ENCODE data around the gene SLU7.
A peak's percentile ranks its signal among the peaks of the same experiment; 100 is the strongest.
"Not testable (repeated sequence)": the region's sequence is repeated elsewhere in the genome, so short reads cannot be mapped to it uniquely, and the experiment has no call there.

Gene SLU7

DNA sequence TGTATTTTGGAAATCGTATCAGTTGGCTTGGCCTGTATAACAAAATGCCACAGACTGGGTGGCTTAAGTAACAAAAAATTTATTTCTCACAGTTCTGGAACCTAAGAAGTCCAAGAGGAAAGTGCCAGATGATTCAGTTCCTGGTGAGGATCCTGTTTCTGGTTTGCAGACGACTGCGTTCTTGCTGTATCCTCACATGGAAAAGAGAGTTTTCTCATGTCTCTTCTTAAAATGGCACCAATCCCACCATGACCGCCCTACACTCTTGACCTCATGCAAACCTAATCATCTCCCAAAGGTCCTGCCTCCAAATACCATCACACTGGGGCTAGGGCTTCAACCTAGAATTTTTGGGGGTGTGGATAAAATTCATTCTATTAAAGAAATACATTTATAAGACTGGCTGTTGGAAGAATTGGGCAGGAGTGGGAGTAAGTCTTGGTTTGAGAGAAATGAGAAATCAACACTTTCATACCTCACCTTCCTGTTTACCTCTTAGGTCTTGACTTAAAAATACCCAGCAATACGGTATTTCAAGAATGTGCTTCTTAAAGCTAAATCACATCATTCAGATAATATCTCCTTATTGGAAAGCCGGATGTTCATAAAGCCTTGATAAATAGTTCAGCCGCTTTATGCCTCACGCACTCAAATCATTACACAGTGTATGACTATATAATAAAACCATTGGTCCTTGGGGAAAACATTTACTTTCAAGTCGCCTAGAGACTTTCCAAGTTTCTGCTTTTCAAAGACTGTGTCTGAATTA, 31.5 kb upstream of the SLU7 start:
- DNase-seq, result no peak

DNA sequence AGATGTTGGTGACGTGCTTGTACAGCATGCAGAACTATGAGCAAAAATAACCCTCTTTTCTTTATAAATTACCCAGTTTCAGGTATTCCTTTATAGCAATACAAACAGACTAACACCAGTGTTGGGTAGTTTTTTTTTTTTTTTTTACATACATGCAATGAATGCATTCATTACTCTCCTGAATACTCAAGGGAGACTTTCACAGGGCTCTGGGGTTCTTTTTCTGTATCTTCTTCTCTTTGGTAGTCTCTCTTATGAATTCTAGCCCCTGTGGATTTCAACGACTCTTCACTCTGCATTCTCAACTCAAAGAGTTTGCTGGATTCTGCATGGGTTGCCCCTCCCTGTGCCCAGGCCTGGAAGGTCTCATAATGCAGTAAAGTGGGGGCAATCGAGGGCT, 30.6 kb upstream of the SLU7 start:
- DNase-seq, result no peak

DNA sequence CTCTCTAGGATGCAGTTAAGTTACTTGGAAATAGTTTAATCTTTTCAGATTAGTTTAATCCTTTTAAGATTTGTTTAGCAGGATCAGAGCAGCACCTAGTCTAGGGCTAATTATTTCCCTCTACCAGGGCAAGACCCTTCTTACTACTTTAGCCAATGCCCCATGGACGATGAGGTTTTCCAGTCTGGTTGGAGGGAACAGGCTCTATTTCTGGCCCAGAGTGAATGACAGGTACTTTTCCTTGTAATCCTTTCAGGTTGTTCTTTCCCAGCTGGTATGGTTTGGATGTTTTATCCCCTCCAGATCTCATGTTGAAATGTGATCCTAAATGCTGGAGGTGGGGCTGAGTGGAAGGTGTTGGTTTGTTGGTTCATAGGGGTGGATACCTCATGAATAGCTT, 30.0 kb upstream of the SLU7 start:
- DNase-seq, result no peak

DNA sequence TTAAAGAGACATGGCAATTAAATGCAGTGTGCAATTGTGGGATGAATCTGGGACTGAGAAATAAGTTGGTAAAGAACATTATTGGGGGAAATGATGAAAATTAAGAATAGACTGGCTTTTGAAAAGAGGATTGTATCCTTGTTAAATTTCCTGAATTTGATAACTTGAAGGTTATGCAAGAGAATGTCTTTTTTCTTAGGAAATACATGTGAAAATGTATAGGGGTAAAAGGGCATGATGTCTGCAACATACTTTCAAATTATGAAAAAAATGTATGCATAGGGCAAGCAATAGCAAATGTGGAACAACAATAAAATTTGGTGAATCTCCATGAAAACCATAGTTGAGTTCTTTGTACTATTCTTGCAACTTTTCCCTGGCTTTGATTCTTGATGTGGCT, 26.9 kb upstream of the SLU7 start:
- DNase-seq, result no peak

DNA sequence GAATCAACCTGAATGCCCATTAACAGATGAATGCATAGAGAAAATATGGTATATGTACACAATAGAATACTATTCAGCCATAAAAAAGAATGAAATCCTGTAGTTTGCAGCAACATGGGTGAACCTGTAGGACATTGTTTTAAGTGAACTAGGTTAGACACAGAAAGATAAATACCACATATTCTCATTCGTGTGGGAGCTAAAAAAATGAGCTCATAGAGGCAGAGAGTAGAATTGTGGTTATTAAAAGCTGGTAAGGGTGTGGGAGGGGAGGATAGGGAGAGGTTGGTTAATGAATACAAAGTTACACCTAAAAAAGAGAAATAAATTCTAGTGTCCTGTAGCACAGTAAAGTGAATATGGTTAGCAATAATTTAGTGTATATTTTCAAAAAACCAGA, 26.3 kb upstream of the SLU7 start:
- DNase-seq, result no peak

DNA sequence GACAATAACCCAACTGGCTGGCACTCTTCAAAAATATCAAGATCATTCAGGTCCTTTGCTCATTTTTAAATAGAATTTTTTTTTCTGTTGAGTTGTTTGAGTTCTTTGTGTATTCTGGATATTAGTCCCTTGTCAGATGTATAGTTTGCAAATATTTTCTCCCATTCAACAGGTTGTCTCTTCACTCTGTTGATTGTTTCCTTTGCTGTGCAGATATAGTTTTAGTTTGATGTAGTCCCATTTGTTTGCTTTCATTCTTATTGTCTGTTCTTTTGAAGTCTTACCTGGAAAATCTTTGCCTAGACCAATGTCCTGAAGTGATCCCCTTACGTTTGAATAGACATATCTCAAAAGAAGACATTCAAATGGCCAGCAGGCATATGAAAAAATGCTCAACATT, 25.5 kb upstream of the SLU7 start:
- no peak for DNase-seq

DNA sequence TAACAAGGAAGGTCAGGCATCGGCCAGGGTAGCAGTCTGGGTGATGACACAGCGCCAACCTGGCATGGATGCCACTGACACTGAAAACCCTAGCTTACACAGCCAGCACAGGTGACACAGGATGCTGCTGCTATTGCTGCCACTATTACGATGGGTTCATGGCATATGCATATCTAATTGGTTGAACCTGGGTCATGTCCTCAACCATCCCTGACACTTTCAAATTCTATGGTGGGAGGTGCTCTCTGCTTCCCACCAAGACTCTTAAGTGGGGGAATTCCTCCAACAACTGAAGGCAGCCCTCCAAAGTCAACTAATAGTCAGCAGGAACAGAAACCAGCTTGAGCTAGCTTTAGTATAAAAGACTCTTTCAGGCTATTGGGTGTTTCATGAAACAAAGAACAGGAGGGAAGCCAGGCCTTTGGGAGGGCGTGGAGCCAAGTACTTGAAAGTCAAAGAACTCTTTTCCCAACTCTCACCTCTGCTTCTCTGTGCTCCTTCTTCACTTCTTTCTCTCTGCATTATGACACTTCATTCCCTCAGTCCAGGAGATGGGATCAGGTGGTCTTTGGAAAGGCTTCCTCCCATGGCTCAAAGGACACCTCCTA, 24.0 kb upstream of the SLU7 start:
- no peak for DNase-seq

DNA sequence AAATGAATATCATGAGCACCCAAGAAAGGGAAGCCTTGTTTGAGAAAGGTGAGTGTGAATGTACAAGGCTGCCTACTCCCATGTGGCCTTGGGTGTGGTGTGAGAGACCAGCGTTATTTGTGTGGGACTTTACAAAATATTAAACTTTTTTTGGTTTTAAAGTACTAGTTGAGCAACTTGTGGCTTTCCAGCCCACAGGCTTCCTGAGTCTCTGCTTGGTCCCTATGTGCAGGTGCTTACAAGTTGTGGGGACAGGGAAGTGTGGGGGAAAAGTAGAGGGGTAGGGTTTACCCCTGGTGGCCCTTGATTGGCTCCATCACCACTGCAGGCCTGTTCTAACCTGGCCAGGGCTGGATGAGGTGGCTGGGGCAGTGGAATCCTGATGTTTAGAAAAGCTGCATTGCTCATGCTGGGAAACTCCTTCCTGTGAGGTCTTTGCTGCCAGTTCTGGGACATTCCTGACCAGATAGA, 22.5 kb upstream of the SLU7 start:
- no peak for DNase-seq

DNA sequence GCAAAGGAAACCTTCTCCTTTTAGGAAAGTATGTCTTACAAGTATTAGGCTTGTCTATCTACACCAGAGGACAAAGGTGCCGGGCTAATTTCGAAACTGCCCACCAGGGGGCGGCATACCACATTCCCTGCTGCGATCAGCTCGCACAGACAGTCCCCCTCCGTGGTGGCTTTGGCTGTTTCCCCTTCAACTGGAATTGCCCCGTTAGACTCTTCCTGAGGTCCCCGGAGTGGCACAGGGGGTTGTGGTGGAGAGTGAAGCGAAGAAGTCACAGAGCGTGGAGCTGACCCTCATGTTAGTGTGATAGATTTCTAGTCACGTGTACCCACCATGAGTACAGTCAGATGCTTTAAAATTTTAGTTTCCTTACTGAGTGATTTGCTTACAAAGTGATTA, 20.3 kb upstream of the SLU7 start:
- peak; percentile 69 for DNase-seq

DNA sequence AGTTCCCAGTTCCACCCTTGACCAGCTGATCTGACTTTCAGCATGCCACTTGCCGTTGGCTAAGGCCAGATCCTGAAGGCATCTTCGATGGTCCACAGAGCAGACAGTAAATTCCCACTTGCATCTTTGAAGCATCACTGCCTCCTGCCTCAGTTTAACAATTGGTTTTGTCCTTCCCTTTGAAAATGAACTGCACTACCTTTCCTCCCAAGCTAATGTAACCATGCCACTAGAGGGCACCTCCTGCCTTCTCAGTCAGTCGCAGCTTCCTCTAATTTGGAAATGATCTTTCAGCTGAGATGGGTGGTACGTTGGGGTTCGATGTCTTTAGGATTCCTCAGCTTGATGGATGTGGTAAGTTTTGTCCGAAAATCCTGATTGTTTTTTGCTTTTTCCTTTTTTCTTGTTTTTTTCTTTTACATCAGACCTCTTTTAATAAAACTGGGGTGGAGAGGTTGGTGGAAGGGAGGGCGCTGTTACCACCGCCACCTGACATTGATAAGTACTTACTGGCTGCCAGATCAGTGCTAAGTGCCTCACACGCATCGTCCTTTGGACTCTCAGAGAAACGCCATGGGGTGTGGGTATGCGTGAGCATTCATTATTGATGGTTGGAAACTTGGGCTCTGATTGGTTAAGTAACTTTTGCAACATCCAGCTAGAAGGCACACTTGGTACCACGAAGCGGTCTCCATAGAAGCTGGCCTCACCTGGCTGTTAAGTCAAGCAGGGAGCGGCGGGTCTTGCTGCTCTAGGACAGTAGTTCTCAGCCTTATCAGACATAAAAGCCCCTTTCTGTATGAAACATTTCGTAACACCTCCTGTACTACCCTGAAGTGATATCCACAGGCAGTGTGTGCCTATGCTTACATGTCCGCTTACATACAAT, 19.7 kb upstream of the SLU7 start:
- DNase-seq, result peak; percentile 54

DNA sequence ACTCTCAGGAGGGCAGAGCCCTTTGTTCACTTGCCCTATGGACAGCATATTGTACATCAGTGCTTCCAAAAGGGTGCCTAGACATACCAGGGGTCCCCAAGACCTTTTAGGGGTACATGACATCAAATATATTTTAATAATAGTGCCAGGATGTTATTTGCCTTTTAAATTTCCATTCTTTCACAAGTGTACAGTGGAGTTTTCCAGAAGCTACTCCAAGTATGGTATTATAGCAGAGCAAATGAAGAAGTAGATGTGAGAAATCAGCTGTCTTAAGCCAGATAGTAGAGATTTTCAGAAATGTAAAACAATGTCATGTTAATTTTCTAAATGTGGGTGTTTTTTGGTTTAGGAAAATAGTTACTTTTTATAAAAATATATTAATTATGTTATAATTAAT, 18.4 kb upstream of the SLU7 start:
- DNase-seq, result no peak

DNA sequence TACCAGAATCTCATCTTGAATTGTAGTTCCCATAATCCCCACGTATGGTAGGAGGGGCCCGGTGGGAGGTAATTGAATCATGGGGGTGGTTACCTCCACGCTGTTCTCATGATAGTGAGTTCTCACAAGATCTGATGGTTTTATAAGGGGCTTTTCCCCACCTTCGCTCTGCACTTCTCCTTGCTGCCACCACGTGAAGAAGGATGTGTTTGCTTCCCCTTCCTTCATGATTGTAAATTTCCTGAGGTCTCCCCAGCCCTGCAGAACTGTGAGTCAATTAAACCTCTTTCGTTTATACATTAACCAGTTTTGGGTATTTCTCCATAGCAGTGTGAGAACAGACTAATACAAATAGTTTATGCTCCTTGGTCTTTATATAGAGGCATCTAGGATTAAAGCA, 17.8 kb upstream of the SLU7 start:
- DNase-seq, result not testable (repeated sequence)

DNA sequence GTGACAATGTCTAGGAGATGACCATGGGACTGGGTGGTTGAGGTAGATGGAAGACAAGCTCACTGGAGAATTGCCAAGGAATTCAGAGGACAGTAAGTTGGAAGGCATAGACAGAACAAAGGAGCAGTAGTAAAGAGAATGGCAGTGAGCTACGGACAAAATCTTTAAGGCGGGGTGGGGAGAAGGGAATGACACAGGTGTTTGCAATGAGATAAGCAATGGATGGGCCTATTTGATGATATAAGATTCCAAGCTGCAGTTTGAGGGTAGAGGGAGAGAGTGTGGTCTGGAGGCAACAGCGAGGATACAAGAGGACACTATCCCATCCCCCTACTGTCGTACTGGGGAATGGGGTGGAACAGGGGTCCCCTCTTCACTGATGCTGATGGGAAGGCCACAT, 17.1 kb upstream of the SLU7 start:
- DNase-seq, result no peak

DNA sequence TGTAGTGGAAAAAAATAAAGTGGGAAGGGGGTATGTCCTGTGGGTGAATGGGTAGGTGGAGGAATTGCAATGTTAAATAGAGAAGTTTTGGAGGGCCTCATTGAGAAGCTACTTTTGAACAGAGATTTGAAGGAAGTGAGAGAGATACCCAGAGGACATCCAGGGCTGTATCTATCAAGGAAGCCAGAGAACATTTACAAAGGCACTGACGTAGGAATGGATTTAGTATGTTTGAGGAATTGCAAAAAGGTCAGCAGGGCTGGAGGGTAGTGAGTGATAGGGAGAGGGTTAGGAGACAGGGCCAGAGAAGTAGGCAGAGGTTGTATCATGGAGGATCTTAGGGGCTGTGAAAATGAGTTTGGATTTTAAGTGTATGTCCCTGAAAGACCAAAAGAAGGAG, 16.7 kb upstream of the SLU7 start:
- DNase-seq, result no peak

DNA sequence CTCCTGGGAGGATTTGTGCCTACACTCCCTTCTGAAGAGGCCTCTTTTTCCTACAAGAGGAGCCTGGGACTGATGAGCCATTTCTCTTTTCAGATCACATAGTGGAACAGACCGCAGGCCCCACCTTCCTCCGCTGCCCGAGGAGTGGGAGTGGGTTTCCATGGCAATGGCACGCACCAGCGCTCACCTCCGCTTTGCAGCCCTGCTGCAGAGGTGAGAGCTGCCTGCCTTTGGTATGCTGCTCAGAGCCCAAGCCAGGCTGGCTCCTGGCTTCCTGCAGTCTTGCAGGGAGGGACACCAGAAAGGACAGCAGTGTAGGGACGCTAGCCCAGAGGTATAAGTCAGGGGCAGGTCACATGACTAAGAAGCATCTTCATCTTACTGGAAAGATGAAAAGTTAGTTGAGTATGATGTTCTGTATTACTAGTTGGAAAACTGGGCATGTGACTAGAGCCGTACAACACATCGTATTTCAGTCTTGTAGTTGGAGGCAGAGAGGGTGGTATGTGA, 15.2 kb upstream of the SLU7 start:
- DNase-seq, result no peak

DNA sequence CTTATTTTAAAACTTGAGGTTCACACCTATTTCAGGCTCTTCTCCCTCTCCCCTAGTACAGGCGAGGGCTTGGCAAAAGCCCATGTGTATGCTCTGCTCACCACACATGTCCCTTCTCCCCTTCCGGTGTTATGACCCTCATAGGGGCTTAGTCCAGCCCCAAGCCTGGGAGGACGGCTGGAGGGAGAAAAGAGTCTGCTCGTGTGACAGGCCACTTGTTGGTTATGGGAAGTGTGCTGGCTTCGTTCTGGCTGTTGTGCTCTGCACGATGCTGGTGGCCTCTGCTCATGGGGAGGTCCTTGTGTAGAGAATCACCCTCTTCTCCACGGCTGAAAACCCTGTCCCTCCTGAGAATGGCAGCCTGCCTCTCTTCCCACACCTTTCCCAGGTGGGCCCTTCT, 13.9 kb upstream of the SLU7 start:
- DNase-seq, result no peak

DNA sequence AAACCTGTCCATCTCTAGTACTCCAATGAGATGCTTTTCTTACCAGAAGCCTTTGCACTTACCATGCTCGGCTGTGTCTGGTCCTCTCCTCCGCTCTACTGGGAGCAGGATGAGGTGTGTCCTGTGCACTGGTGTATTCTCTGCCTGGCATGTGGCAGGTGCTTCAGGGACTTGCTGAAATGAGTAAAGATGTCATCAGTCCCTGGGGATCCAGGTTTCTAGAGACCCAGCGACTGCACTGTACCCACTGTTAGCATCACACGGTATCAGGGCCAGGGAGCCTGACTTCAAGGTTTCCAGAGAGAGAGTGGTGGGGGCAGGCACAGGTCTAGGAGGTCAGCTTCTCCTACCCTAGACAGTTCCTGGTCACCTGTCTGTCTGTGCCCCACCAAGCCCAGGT, 13.3 kb upstream of the SLU7 start:
- no peak for DNase-seq

DNA sequence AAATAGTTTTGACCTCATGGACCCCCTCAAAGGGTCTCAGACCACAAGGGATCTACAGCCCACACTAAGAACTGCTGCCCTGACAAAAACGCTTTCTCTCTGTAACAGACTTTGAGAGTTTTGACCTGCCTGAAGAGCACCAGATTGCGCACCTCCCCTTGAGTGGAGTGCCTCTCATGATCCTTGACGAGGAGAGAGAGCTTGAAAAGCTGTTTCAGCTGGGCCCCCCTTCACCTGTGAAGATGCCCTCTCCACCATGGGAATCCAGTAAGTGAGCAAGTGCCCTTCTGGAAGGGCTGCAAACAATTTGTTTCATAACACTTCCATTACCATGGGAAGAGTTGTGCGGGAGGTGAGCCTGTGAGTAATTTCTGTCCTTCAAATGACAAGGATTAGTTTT, 8.7 kb upstream of the SLU7 start:
- no peak for DNase-seq

DNA sequence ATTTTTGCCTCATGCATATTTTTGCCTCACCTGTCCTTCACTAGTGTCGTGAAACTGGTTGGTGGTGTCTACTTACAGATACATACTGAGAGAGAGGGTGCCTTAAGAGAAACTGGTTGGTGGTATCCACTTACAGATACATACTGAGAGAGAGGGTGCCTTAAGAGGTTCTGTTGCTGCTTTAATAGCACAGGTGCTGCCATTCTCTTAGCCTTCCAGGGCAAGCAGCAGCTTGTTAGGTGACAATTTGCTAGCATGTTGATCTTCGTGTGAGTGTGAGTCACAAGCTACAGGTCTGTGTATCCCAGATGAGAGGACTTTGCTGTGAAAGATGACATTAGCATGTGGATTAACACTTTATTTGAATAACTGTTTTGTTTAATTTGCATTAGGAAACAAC, 4.2 kb upstream of the SLU7 start:
- no peak for DNase-seq

DNA sequence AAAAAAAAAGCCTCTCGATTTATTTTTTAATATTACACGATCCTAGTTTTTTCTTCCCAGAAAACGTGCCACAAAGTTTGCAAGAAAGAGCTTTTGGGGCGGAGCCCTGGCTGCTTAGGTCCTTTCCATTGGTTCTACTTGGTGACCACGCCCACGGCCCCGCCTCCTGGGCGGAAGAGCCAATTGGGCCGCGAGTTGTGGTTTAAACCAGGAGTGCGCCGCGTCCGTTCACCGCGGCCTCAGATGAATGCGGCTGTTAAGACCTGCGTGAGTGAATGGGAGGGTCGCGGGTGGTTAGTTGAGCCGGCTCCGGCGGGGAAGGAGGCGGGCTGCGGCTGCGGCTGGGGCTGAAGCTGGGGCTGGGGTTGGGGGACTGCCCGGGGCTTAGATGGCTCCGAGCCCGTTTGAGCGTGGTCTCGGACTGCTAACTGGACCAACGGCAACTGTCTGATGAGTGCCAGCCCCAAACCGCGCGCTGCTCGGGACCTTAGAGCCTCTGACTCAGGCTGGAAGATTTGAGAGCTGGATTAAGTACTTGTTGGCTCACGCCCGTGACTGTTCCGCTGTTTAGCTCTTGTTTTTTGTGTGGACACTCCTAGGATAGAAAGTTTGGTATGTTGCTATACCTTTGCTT, 2.9 kb upstream of the SLU7 start, which contains the start of gene PTTG1:
Gene PTTG1 (plus strand): TSS at position 231 of the 634 bp plus-strand sequence. CDS start 458 bp downstream, outside the sequence.
- DNase-seq, result peak; percentile 95

DNA sequence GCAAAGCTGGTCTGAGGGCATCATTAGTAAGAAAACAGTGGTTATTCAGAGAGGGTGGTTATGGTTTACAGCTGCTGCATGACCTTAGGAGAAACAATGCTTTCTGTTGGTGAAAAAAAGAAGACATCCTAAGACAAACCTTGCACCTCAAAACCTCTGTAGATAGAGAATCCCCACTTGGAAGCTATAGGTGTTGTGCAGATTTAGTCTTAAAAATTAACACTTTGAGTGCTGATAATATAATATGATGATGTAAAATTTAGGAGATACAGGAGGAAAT, 1.4 kb upstream of the SLU7 start:
- DNase-seq, result no peak

DNA sequence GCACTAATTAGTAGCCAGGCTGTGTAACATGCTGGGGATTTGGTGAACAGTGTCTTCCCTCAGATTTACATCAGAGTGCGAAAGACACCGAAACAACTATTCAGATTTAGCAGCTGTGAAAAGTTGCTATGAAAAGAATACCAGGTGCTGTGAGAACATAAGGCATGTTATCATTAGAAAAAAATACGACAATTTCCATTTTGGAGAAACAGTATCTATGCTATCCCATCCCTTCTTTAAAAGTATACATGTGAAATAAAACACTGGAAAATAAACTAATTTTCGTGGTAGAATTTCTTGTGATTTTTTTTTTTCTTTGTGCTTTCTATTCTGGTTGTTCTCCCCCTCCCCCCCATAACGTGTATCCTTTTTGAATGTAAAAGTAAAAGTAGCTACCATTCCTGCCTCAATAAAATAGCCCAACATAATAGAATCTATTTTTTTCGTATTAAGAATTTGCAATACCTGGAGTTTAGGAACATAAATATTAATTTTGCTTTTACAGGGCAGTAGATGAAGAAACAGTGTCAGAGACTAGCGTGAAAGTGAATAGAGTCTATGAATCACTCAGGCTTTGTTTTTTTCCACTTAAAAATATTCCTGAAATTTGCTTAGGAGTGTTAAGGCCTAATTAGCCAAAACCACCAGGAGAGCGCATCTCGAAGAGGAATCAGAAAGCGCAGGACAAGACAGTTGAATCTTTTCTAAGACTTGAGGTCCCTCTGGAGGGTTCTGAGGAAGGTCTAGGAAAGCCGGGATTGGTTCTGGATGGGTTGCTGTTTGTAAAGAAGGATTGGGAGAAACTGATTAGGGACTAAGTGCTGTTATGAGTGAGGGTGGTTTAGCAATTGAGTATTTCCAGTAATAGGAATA, 813 bp upstream of the SLU7 start:
- no peak for DNase-seq

Data from fibroblast of skin of scalp (primary cell).